Fibroblast of the aortic adventitia (primary cell): Measurements from ENCODE around the gene KCTD6. TPM values are rescaled to one million over a fixed set of nuclear protein-coding genes. Genes with fewer than 3 reads are reported as not detected.

Experiments
- DNase-seq: peaks from one replicate; pipeline ENCODE4 v3.0.0-alpha.2; 2010; ENCODE audit warnings: low read depth
- H3K4me3 ChIP-seq: 2 replicates; pipeline ENCODE4 v1.5.1; 2011; ENCODE audit warnings: low read depth, mild to moderate bottlenecking, control low read depth, low read length, moderate library complexity
- CTCF ChIP-seq: IDR thresholded peaks from 2 replicates; pipeline ENCODE4 v1.5.1; 2011; ENCODE audit warnings: mild to moderate bottlenecking, low read length, control low read depth, inconsistent platforms; ENCODE audit not compliant: insufficient read depth
- total RNA-seq: library from RNA; depleted of rRNA; stranded (reverse); fragments of >200 nt; gene quantifications from 2 replicates; pipeline ENCODE4 v1.2.3, GENCODE V29; 2012; ENCODE audit warnings: low replicate concordance

Gene KCTD6
- total RNA-seq, 1 donor, result 17.9 TPM

- DNase-seq, result no peak
- no peak overlapping the region for H3K4me3 ChIP-seq
- no peak for TF ChIP-seq CTCF
Observed at GRCh38 chr3:58537412-58538301, 45.8 kb downstream of the KCTD6 start.

- no peak for DNase-seq
- no peak for TF ChIP-seq CTCF
- H3K4me3 ChIP-seq, result no peak overlapping the region
Observed at GRCh38 chr3:58539626-58540025, 47.7 kb downstream of the KCTD6 start.

- TF ChIP-seq CTCF, result no peak
- H3K4me3 ChIP-seq, result no peak overlapping the region
- no peak for DNase-seq
Observed at GRCh38 chr3:58540176-58540858, 48.4 kb downstream of the KCTD6 start.

- DNase-seq, result no peak
Observed at GRCh38 chr3:58544541-58544940, 52.6 kb downstream of the KCTD6 start.

GRCh38 chr3:58551636-58552180, 59.8 kb downstream of the KCTD6 start:
- no peak for DNase-seq
- H3K4me3 ChIP-seq, result no peak overlapping the region
- TF ChIP-seq CTCF, result no peak

More at GRCh38 chr3:58544541-58544940, 52.6 kb downstream of the KCTD6 start:
- no peak overlapping the region for H3K4me3 ChIP-seq
- TF ChIP-seq CTCF, result no peak

Other genes starting within 250 kb of the KCTD6 start
- gene RPP14, start 185.9 kb upstream of the KCTD6 start, total RNA-seq, result 10.8 and 19.0 TPM in 2 replicates
- gene HTD2, start 185.6 kb upstream of the KCTD6 start, total RNA-seq, result 8.5 and 9.9 TPM in 2 replicates
- 19.3 and 64.4 TPM in 2 replicates for gene PXK, start 159.2 kb upstream of the KCTD6 start, total RNA-seq
- gene PDHB, start 58.3 kb upstream of the KCTD6 start, total RNA-seq, result 75.4 and 82.3 TPM in 2 replicates
- gene ACOX2, start 45.1 kb downstream of the KCTD6 start, total RNA-seq, result 19.2 and 29.5 TPM in 2 replicates
- gene FAM107A, start 85.3 kb downstream of the KCTD6 start, total RNA-seq, result 0.54 TPM in 1 of 2 replicates, not detected in the other
- gene FAM3D, start 174.7 kb downstream of the KCTD6 start, total RNA-seq, result not detected in 2 replicates